Measurements from ENCODE around the gene RIC8A.
A peak's percentile ranks its signal among the peaks of the same experiment; 100 is the strongest.

Gene RIC8A

DNA sequence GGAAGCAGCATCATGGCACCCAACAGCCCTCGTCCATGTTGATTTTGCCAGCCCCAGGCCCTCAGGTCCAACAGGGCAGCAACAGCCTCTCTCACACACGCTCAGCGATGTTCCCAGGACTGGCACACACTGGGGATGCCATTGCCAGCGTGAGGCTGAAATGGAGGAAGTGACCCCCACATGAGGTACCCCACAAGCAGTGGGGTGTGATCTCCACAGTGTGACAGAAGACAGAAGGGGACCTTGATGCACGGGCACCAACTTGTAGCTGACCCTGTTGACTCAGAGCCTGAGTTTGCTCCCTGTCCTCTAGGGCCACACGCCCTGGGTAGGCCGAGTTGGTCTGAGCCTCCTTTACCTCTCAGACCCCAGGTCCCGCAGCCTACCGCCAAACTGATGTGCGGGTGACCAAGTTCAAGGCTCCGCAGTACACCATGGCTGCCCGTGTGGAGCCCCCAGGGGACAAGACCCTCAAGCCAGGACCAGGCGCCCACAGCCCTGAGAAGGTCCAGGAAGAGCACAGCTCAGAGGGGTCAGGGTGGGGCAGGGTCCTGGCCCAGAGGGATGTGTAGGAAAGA is 8.4 kb upstream of the RIC8A start:
- Histone ChIP-seq H3K9me3 (ENCODE audit: control insufficient read depth, low read length) (no peaks in the 10 kb centered on the region), H3K36me3 (ENCODE audit: control insufficient read depth, insufficient read depth, low read length) (peaks cover 5% of the 10 kb centered on the region), H3K9ac (ENCODE audit: low read length) (no peak overlapping the region), H3K27me3 (ENCODE audit: control insufficient read depth, insufficient read depth, low read length) (no peaks in the 10 kb centered on the region), H3K4me3 (ENCODE audit: low read length) (no peak overlapping the region), H3K4me1 (ENCODE audit: control insufficient read depth, insufficient read depth, low read length) (no peaks in the 10 kb centered on the region)

- Histone ChIP-seq H3K4me1 (ENCODE audit: control insufficient read depth, insufficient read depth, low read length) (no peaks in the 10 kb centered on the region), H3K4me3 (ENCODE audit: low read length) (no peak overlapping the region), H3K27me3 (ENCODE audit: control insufficient read depth, insufficient read depth, low read length) (no peaks in the 10 kb centered on the region), H3K9me3 (ENCODE audit: control insufficient read depth, low read length) (no peaks in the 10 kb centered on the region), H3K36me3 (ENCODE audit: control insufficient read depth, insufficient read depth, low read length) (peaks cover 5% of the 10 kb centered on the region), H3K9ac (ENCODE audit: low read length) (no peak overlapping the region)
These were observed 7.7 kb upstream of the RIC8A start for GRCh38 chr11:199782-200181.

GRCh38 chr11:200224-201003 is 7.1 kb upstream of the RIC8A start:
- Histone ChIP-seq H3K36me3 (ENCODE audit: control insufficient read depth, insufficient read depth, low read length) (peaks cover 5% of the 10 kb centered on the region), H3K27me3 (ENCODE audit: control insufficient read depth, insufficient read depth, low read length) (no peaks in the 10 kb centered on the region), H3K9me3 (ENCODE audit: control insufficient read depth, low read length) (no peaks in the 10 kb centered on the region), H3K4me1 (ENCODE audit: control insufficient read depth, insufficient read depth, low read length) (peaks cover 5% of the 10 kb centered on the region), H3K4me3 (ENCODE audit: low read length) (no peak overlapping the region), H3K9ac (ENCODE audit: low read length) (no peak overlapping the region)

- no peaks in the 10 kb centered on the region for H3K27me3 ChIP-seq (ENCODE audit: control insufficient read depth, insufficient read depth, low read length)
- no peak overlapping the region for H3K9ac ChIP-seq (ENCODE audit: low read length)
- H3K4me3 ChIP-seq (ENCODE audit: low read length), result no peak overlapping the region
- no peaks in the 10 kb centered on the region for H3K9me3 ChIP-seq (ENCODE audit: control insufficient read depth, low read length)
- H3K4me1 ChIP-seq (ENCODE audit: control insufficient read depth, insufficient read depth, low read length), result peaks cover 15% of the 10 kb centered on the region
- peaks cover 5% of the 10 kb centered on the region for H3K36me3 ChIP-seq (ENCODE audit: control insufficient read depth, insufficient read depth, low read length)
These were observed 5.5 kb upstream of the RIC8A start for GRCh38 chr11:201966-202365.

GRCh38 chr11:202490-202889 is 5.0 kb upstream of the RIC8A start:
- Histone ChIP-seq H3K27me3 (ENCODE audit: control insufficient read depth, insufficient read depth, low read length) (no peaks in the 10 kb centered on the region), H3K4me1 (ENCODE audit: control insufficient read depth, insufficient read depth, low read length) (peaks cover 15% of the 10 kb centered on the region), H3K9ac (ENCODE audit: low read length) (no peak overlapping the region), H3K4me3 (ENCODE audit: low read length) (no peak overlapping the region), H3K9me3 (ENCODE audit: control insufficient read depth, low read length) (no peaks in the 10 kb centered on the region), H3K36me3 (ENCODE audit: control insufficient read depth, insufficient read depth, low read length) (peaks cover 5% of the 10 kb centered on the region)

GRCh38 chr11:203056-203944 is 4.2 kb upstream of the RIC8A start:
- H3K4me3 ChIP-seq (ENCODE audit: low read length), result no peak overlapping the region
- peaks cover 15% of the 10 kb centered on the region for H3K4me1 ChIP-seq (ENCODE audit: control insufficient read depth, insufficient read depth, low read length)
- no peak overlapping the region for H3K9ac ChIP-seq (ENCODE audit: low read length)
- peaks cover 5% of the 10 kb centered on the region for H3K36me3 ChIP-seq (ENCODE audit: control insufficient read depth, insufficient read depth, low read length)
- H3K27me3 ChIP-seq (ENCODE audit: control insufficient read depth, insufficient read depth, low read length), result no peaks in the 10 kb centered on the region
- no peaks in the 10 kb centered on the region for H3K9me3 ChIP-seq (ENCODE audit: control insufficient read depth, low read length)

DNA sequence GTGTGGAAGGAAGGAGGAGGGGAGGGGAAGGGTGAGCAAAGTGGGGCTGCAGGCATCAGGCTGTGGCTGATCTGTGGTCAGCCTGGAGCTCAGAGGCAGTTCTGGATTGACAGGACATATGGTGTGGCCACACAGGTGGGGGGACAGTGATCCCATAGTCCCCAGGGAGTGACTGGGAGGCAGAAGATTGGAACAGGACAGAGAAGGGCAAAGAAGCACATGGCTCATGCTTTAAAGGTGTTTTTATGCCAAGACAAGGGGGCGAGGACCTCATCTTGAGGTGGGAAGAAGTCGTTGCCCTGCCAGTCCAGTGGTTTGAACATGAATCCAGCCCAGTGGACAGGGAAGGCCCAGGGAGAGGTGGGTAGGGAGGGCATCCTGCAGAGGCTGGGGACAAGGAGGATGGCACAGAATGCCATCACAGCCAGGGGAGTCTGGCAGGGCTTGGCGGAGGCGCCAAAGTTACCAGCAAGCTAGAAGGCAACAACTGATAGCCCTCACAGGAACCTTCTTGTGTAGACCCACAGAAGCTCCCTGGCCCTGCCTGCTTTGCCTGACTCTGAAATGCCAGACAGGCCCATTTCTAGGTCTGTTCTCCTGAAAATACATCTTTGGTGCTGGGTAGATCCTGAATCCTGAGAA is 3.4 kb upstream of the RIC8A start:
- Histone ChIP-seq H3K36me3 (ENCODE audit: control insufficient read depth, insufficient read depth, low read length) (peaks cover 5% of the 10 kb centered on the region), H3K27me3 (ENCODE audit: control insufficient read depth, insufficient read depth, low read length) (no peaks in the 10 kb centered on the region), H3K9me3 (ENCODE audit: control insufficient read depth, low read length) (no peaks in the 10 kb centered on the region), H3K4me3 (ENCODE audit: low read length) (no peak overlapping the region), H3K4me1 (ENCODE audit: control insufficient read depth, insufficient read depth, low read length) (peaks cover 15% of the 10 kb centered on the region), H3K9ac (ENCODE audit: low read length) (no peak overlapping the region)

DNA sequence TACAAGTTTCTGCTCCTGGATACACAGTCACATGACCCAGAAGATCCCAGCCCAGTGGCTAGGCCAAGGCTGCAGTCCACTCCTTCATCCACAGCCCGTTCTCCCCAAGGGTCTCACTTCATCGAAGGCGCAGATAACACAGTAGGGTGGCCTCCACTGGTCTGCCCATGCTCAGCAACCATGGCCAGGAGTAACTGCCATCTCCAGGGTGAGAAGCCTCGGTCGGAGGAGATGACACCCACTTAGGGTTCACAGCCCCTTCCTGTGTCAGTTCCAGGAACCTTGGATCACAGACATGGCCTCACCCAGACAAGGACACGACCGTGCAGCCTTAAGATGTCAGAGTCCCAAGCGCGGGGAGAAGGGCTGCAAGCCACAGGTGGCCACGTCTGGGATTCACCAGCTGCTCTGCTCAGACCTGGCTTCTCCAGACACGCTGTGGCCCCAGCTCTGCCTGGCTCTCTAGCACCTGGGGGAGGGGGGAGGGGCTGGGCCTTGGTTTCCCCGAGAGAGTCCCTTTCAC is 2.9 kb upstream of the RIC8A start:
- no peak overlapping the region for H3K4me3 ChIP-seq (ENCODE audit: low read length)
- peaks cover 6% of the 10 kb centered on the region for H3K36me3 ChIP-seq (ENCODE audit: control insufficient read depth, insufficient read depth, low read length)
- H3K9me3 ChIP-seq (ENCODE audit: control insufficient read depth, low read length), result no peaks in the 10 kb centered on the region
- H3K4me1 ChIP-seq (ENCODE audit: control insufficient read depth, insufficient read depth, low read length), result peaks cover 21% of the 10 kb centered on the region
- no peaks in the 10 kb centered on the region for H3K27me3 ChIP-seq (ENCODE audit: control insufficient read depth, insufficient read depth, low read length)
- no peak overlapping the region for H3K9ac ChIP-seq (ENCODE audit: low read length)

DNA sequence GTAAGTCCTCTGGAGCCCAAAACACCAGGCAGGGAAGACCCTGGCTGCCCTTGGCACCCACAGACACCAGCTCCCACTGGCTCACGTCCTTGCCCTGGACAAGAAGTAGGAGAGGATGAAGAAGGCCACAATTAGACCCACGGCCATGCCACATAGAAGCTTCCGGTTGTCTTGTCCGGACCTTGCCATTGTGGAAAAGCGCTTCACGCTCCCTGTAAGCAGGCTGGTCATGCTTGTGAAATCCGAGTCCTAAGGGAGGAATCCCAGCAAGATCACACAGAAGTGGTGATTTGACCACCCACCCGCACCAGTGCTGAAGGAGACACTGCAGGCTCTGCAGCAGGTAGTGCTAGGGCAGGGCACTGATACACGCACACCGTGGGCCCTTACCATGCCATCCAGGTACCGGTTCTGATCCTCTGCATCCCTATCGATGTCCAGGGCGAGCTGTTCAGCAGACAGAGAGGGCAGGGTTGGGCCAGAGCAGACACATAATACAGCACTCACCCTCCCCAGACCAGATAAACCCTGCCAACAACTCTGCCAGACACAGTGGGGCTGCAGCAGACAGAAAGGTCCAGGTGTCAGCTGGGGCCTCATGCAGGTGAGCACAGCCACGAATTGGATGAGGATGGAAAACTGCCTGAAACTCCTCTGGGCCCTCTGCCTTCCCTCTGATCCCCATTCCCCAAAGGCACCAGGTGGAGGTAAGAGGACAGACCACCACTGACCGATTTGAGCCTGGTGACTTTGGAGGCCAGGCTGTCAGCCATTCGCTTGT is 2.1 kb upstream of the RIC8A start:
- Histone ChIP-seq H3K4me3 (ENCODE audit: low read length) (no peak overlapping the region), H3K36me3 (ENCODE audit: control insufficient read depth, insufficient read depth, low read length) (peaks cover 13% of the 10 kb centered on the region), H3K4me1 (ENCODE audit: control insufficient read depth, insufficient read depth, low read length) (peaks cover 29% of the 10 kb centered on the region), H3K9me3 (ENCODE audit: control insufficient read depth, low read length) (no peaks in the 10 kb centered on the region), H3K27me3 (ENCODE audit: control insufficient read depth, insufficient read depth, low read length) (no peaks in the 10 kb centered on the region), H3K9ac (ENCODE audit: low read length) (peak overlapping the region; percentile 97)

DNA sequence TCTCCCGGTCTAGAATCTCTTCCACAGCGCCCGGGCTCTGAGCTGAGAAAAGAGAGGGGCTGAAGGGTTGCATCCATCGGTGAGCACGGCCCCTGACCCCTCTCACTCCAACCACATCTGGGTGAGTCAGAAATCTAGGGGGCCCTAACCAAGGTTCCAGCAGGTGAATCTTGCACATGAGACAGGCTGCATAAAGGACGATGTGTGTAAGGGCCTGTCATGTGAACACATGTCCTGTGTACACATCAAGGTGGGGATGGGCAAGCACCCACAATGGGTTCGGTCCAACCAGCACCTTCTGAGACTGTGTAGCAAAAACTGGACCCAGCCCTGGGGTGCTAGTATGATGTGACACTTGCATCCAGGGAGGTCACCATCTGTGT is 1.5 kb upstream of the RIC8A start:
- peaks cover 29% of the 10 kb centered on the region for H3K4me1 ChIP-seq (ENCODE audit: control insufficient read depth, insufficient read depth, low read length)
- peaks cover 17% of the 10 kb centered on the region for H3K36me3 ChIP-seq (ENCODE audit: control insufficient read depth, insufficient read depth, low read length)
- H3K4me3 ChIP-seq (ENCODE audit: low read length), result peak overlapping the region; percentile 89
- peak overlapping the region; percentile 97 for H3K9ac ChIP-seq (ENCODE audit: low read length)
- no peaks in the 10 kb centered on the region for H3K9me3 ChIP-seq (ENCODE audit: control insufficient read depth, low read length)
- H3K27me3 ChIP-seq (ENCODE audit: control insufficient read depth, insufficient read depth, low read length), result no peaks in the 10 kb centered on the region

DNA sequence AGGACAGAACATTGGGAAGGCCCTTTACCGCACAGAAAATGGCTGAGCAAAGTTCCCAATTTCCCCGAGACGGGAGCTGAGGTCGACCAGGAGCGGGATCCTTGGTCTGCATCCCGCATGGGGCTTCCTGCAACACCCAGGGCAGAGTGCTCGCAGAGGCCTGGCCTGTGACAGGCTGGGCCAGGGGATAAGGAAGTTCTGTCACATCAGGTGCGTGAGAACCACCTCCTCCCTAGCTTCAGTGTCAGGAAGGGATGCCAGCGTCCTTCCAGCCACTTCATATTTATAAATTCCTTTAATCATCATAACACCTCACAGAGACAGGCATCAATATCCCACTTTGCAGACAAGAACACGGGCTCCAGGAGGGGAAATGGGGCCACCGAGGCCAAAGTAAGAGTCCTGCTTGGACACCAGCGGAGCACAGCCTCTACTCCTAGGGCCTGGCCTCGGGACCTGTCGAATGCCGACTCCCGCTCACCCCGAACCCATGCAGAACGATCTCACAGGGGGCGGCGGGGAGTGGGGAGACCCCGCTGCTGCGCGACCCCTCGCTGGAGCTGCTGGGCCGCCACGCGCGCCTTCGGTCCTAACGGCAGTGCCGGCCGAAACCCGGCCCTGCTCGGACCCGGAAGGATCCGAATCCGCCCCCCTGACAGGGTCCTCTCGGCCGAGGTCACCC is 841 bp upstream of the RIC8A start:
- H3K36me3 ChIP-seq (ENCODE audit: control insufficient read depth, insufficient read depth, low read length), result peaks cover 17% of the 10 kb centered on the region
- no peaks in the 10 kb centered on the region for H3K9me3 ChIP-seq (ENCODE audit: control insufficient read depth, low read length)
- H3K9ac ChIP-seq (ENCODE audit: low read length), result peak overlapping the region; percentile 97
- H3K27me3 ChIP-seq (ENCODE audit: control insufficient read depth, insufficient read depth, low read length), result no peaks in the 10 kb centered on the region
- H3K4me1 ChIP-seq (ENCODE audit: control insufficient read depth, insufficient read depth, low read length), result peaks cover 29% of the 10 kb centered on the region
- H3K4me3 ChIP-seq (ENCODE audit: low read length), result peak overlapping the region; percentile 89
